GM19452 (cell line): ENCODE measurements around the gene SLC7A1.
"Not testable (repeated sequence)": the region's sequence is repeated elsewhere in the genome, so short reads cannot be mapped to it uniquely, and the experiment has no call there.

Source experiments
- ATAC-seq: cut with Tn5 transposase; IDR thresholded peaks from one replicate; pipeline ENCODE4 v1.9.1; 2021; ENCODE audit not compliant: unreplicated experiment

SLC7A1 gene

GRCh38 chr13:29595380-29596063, at the start of gene SLC7A1:
Gene SLC7A1, minus strand, starts transcription at chr13:29595688. Its CDS starts 59,500 bp downstream, at chr13:29536188.
- ATAC-seq = peak; percentile 86

DNA sequence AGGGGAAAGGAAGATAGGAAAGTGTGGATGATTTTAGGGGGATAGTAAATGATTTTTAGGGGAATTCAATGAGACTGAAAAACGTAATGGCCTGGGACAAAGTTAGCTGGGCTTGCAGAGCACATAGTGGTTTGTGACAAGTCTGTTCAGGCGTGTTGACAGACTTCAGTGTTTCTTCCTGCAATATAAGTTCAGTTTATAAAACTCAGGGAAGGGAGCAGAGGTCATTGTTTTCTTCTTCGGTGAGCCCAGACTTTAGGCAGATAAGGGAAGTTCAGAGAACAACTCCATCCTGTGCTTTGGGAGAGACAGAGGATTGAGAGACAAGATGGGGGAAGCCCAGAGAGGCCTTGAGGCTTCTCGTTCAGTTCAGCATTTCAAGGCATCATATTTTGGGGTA, 45.2 kb upstream of the SLC7A1 start:
- ATAC-seq = no peak

DNA sequence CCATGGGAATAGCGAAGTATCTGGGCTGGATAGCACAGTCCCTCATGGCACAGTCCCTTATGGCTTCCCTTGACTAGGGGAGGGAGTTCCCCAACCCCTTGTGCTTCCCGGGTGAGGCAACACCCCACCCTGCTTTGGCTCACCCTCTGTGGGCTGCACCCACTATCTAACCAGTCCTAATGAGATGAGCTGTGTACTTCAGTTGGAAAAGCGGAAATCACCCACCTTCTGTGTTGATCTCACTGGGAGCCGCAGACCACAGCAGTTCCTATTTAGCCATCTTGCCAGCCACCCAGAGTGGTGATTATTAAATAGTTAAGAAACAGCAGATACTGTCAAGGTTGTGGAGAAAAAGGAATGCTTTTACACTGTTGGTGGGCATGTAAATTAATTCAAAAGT, 41.3 kb upstream of the SLC7A1 start:
- not testable (repeated sequence) for ATAC-seq

DNA sequence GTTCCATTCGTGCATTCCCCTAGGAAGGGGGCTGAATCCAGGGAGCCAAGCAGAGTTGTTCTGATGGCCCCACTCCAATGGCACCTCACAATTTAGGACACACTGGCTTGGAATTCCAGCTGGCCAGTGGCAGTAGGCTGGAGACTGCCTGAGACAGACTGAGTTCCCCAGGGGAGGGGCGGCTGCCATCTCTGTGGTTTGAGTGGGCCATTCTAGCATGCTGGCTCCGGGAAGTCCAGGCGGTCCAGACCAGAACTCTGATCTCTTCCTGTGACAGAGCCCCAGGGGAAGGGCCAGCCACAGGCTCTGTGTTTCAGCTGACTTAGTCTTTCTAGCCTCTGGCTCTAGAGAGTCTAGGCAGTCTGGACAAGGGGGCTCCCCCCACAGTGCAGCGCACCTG, 29.5 kb upstream of the SLC7A1 start:
- ATAC-seq = no peak

DNA sequence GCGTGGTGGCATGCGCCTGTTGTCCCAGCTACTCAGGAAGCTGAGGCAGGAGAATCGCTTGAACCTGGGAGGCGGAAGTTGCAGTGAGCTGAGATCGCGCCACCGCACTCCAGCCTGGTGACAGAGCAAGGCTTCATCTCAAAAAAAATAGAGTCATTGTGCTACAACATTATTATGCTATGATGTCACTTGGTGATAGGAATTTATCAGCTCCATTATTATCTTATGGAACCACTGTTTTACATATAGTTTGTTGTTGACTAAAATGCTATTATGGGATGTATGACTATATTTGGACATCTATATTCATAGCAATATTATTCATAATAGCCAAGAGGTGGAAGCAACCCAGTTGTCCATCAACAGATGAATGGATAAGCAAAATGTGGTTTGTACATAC, 26.4 kb upstream of the SLC7A1 start:
- no peak for ATAC-seq

GRCh38 chr13:29621051-29621800, 25.7 kb upstream of the SLC7A1 start:
- no peak for ATAC-seq

GRCh38 chr13:29619995-29620394, 24.5 kb upstream of the SLC7A1 start:
- ATAC-seq = no peak

- ATAC-seq = no peak
Measured at GRCh38 chr13:29613101-29613500, 17.6 kb upstream of the SLC7A1 start.

DNA sequence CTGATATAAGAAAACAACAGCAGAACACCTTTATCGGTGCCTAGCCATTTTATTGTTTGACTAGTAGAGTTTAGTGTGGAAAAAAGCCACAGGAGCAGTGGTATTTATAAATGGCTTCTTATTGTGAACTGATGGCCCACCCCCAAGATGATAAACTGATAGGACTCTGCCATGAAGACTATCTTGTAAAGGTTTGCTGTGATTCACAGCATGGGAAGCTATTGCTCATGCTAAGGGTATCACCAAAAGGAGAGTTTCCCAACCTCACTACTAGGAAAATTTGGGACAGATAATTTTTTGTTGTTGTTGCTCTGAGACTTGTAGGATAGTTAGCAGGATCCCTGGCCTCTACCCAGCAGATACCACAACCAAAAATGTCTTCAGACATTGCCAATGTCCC, 12.0 kb upstream of the SLC7A1 start:
- ATAC-seq = no peak

DNA sequence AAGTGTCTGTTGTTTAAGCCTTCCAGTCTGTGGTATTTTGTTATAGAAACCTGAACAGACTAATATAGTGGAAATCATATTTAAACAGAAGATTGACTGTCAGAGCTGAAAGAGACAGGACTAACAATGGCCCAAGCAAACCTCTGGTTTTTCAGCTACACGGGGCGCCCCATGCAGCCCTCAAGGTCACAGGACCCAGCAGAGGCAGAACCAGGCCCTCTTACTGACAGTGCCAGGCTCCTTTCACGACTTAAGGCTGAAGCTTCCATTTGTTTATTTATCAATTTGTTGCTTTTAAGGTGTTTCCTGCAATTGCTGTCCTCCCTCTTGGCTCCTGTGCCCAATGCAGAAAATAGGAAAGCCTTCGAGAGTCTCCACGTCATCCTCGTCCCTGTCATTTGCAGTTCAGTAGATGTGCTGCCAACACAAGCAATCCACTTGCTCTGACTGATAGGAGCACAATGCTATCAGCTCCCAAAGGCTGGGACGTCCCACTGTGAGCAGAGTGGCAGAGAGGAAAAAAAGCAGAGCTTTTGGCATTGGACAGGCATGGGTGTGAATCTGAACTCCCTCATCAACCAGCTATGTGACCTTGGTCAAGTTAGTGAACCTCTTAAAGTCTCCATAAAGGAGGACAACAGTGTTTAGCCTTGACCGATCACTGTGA, 10.5 kb upstream of the SLC7A1 start:
- ATAC-seq = no peak

DNA sequence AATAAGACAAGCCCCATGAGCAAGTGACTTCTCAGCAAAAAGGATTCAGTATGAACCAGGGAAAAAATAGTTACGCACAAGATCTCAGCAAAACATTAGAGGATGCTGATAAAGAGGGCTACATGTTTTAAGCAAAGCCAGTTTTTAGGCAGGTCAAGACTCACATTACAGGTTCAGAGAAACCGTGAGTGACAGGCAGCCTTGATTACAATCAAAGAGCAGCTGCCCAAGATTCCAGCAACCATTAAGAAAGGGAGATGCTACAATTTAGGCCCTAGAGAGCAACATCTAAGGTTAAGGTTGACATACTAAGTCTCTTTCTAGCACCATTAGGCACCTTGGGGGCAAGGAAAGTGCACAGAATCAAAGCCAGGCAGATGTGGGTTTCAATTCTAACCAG, 2.8 kb upstream of the SLC7A1 start:
- no peak for ATAC-seq

DNA sequence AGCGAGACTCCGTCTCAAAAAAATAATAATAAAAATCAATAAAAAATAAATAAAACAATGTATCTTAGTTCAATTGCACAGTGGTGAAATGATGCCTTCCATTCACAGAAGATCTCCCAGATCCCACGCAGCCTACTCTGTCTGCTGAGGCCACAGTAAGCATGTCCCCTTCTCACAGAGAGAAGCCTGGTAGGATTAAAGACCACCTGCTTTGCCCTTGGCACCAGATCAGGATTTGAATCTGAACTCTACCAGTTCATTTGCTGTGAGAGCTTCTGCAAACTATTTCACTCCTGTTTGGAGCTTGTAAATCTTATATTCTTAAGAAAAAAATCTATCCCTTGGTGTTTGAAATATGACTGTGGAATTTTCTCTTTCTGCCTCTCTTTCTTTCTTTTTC, 2.2 kb upstream of the SLC7A1 start:
- no peak for ATAC-seq

DNA sequence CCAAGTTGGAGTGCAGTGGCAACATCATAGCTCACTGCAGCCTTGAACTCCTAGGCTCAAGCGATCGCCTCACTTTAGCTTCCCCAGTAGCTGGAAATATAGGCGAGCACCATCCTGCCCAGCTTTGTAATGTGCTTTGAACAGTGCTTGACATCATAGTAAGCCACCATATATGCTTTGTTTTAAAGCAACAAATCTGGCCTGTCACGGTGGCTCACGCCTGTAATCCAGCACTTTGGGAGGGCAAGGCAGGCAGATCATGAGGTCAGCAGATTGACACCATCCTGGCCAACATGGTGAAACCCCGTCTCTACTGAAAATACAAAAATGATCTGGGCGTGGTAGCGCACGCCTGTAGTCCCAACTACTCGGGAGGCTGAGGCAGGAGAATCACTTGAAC, 1.8 kb upstream of the SLC7A1 start:
- ATAC-seq = no peak

- ATAC-seq = no peak
Measured at GRCh38 chr13:29596064-29596418, 553 bp upstream of the SLC7A1 start.

DNA sequence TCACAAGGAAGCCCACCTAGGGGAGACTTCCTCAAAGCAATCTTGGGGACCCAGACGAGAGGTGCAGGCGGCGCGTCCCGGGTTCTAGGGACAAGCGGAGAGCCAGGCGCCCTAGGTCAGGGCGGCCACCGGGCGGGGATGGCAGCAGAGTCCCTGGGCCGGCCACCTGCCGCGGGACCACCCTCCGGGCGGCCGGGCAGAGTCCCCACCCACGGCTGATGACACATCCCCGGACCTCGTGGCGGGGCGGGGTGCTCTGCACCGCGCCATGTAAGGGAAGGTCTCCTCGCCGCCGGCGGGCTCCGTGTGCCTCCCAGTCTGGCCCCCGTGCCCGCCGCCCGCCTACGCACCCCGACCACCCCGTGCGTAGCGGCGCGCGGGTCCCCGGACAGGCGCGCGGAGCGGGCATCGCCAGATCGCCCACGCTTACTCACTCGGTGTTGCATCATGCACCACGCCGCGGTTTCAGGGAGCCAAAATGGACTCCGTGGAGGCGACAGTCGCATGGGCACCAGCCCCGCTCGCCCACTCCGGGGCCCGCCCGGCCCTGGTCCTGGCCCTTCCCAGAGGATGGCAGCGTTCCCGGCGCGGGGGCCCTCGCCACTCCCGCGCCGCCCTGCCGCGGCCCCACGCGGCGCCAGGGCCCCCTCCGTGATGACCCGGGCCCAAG, 643 bp downstream of the SLC7A1 start:
- peak; percentile 43 for ATAC-seq

DNA sequence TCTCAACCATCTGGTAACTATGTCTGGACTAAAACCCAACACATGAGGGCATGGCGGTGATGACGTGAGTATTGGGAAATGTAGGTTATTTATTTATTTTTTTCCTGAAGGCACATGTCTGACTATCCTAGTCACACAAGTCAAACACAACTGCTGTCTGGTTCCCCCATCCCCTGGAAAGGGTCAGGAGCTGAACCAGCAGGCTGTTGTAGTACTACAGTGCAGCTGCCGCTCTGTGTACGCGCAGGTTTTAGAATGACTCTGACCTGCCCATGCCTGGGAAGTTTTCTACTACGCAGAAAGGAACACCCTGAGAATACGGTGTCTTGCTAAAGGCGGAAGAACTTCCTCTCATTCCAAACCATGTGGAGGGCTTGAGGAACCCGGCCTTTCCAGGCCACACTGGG, 1.2 kb downstream of the SLC7A1 start:
- peak; percentile 25 for ATAC-seq

GRCh38 chr13:29593605-29594297, 1.7 kb downstream of the SLC7A1 start:
- no peak for ATAC-seq

- no peak for ATAC-seq
Measured at GRCh38 chr13:29591310-29591709, 4.2 kb downstream of the SLC7A1 start.

- ATAC-seq = no peak
Measured at GRCh38 chr13:29589967-29590366, 5.5 kb downstream of the SLC7A1 start.

GRCh38 chr13:29589234-29589633, 6.3 kb downstream of the SLC7A1 start:
- no peak for ATAC-seq

DNA sequence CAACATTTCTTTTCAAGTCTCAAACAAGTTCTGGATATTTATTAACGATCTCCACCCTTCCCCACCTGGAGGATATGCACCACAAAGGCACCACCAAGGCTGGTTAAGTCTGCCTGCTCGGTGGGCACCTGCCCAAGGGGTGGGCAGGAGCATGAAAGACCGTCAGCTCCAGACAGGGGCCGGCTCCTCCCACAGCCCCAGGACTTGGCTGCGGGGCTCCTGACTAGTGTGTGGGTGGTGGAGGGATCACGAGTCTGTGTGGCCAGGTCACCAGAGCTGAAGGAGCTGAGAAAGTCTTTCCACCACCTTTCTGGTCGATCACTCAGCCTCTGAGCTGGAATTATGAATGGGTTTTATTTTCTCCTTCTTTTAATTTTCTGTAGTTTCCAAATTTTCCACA, 7.8 kb downstream of the SLC7A1 start:
- no peak for ATAC-seq
